Heart right ventricle (tissue), 16 donors: Measurements from ENCODE around the gene OPRM1. TPM values are rescaled to one million over a fixed set of nuclear protein-coding genes. Genes with fewer than 3 reads are reported as not detected.
"Not testable (repeated sequence)": the region's sequence is repeated elsewhere in the genome, so short reads cannot be mapped to it uniquely, and the experiment has no call there.

Source experiments
- ATAC-seq, 8 donors: fragments of 200-7000 bp; cut with Tn5 transposase; one replicate each; pipeline ENCODE4 v1.9.1; 2020; ENCODE audit warnings: mild to moderate bottlenecking in 8 of 8, moderate library complexity in 8 of 8, moderate number of reproducible peaks in 1 of 8
- DNase-seq, 2 donors: peaks; one replicate each; pipeline ENCODE4 v3.0.0-alpha.2; 2020
- H3K27ac ChIP-seq, 10 donors: fragments of 200-600 bp; sonication (generic) in 2 of 10; one replicate each; pipeline versions ENCODE4 v1.5.0 to v1.8.0; 2020 to 2022; ENCODE audit warnings: mild to moderate bottlenecking in 3 of 10
- H3K27me3 ChIP-seq, 7 donors: fragments of 200-600 bp; one replicate each; pipeline ENCODE4 v1.8.0; 2021 to 2022; ENCODE audit warnings: mild to moderate bottlenecking in 2 of 7
- H3K36me3 ChIP-seq, 9 donors: fragments of 200-600 bp; sonication (generic) in 1 of 9; one replicate each; pipeline versions ENCODE4 v1.5.0 to v1.8.0; 2020 to 2022; ENCODE audit warnings: mild to moderate bottlenecking in 2 of 9
- H3K4me1 ChIP-seq, 9 donors: fragments of 200-600 bp; sonication (generic) in 1 of 9; one replicate each; pipeline versions ENCODE4 v1.5.0 to v1.8.0; 2020 to 2022; ENCODE audit warnings: mild to moderate bottlenecking in 4 of 9
- H3K4me3 ChIP-seq, 10 donors: fragments of 200-600 bp; sonication (generic) in 2 of 10; one replicate each; pipeline versions ENCODE4 v1.5.0 to v1.8.0; 2020 to 2022; ENCODE audit warnings: mild to moderate bottlenecking in 7 of 10, moderate library complexity in 2 of 10
- H3K9me3 ChIP-seq, 11 donors: fragments of 200-600 bp in 10 of 11; sonication (generic) in 2 of 11; one replicate each; pipeline versions ENCODE4 v1.5.0 to v1.8.0; 2013 to 2022; ENCODE audit warnings: mild to moderate bottlenecking in 2 of 11, control low read depth in 1 of 11, moderate library complexity in 1 of 11
- CTCF ChIP-seq, 9 donors: fragments of 200-600 bp; sonication (generic) in 2 of 9; IDR thresholded peaks; one replicate each; pipeline versions ENCODE4 v1.5.0 to v1.8.0; 2021 to 2022; ENCODE audit warnings: antibody characterized with exemption in 9 of 9, mild to moderate bottlenecking in 5 of 9, moderate library complexity in 1 of 9
- WGBS, 2 donors: extraction: QIAGEN DNeasy Blood & Tissue Kit; methylation state at CpG; one replicate each; pipeline ENCODE4 v1.1.7; 2013; ENCODE audit warnings: inconsistent platforms in 1 of 2; 5-methylcytosine and 5-hydroxymethylcytosine counted together
- intact Hi-C, 10 donors: fragments of 100-400 bp; cut with DNase I; formaldehyde crosslinking; loops; one replicate each; pipeline versions ENCODE4 v1.11.1 to v1.14.2; 2022
- polyA plus RNA-seq, 2 donors: library from polyadenylated mRNA; stranded (reverse); fragments of 200-250 nt; gene quantifications; one replicate each; pipeline ENCODE4 v1.2.3, GENCODE V29; 2013
- total RNA-seq, 10 donors: library from RNA; stranded (reverse); fragmentation: NEBNext Ultra II Directional in 3 of 10; extraction: Animal tissue kit (Norgen Biotek cat#: 25700) in 3 of 10; gene quantifications; one replicate each; pipeline versions ENCODE4 v1.2.1 to v1.2.4, GENCODE V29; 2021 to 2023
- donor health status: Arrhythmogenic right ventricular cardiomyopathy.
- donor health status: ischemic (EF 13 %, LVEDD 7.1; RV severe dilation, severe dysfunction).
- donor health status: healthy with polysubstance abuse.
- donor health status: DM: no; HTN: yes; CAD: no.
- donor health status: DM: no; HTN: no; CAD: no.
- donor health status: ischemic (EF 25% LVEDD 6.9; RV normal size, moderate dysfunction).
- donor health status: ischemic (EF 25% LVEDD 5.7; RV mildly dilated, moderate dysfunction).
- donor health status: healthy.
- donor health status: DM: yes; HTN: yes; CAD: no.
- donor health status: Ischemic cardiomyopathy.
- donor health status: ischemic (EF 35%, LVEDD 5.7; RV mildly dilated, moderate dysfunction).
- donor health status: nonischemic (EF 11% LVEDD 7.7; RV severe dilation, severe dysfunction).
- donor health status: DM: yes; HTN: yes; CAD: no.
- donor health status: PGD.
- donor health status: ischemic (EF 29% LVEDD 5.4; RV normal size, mild dysfunction).
- donor health status: nonischemic (EF 23%, LVEDD 6.1; RV moderate dilation, normal function).

The OPRM1 gene
- total and polyA plus RNA-seq, 12 donors: not detected

- DNase-seq (no peak), ATAC-seq (no peak)
- H3K27ac ChIP-seq: no peak overlapping the region
- H3K27me3 ChIP-seq: no peaks in the 10 kb centered on the region
- H3K9me3 ChIP-seq: peaks cover 0 to 16% (median 0%) of the 10 kb centered on the region in 11 donors
- TF ChIP-seq CTCF (IDR thresholded peaks at IDR 0.05): no peak
- no peak overlapping the region for H3K4me3 ChIP-seq
- no peaks in the 10 kb centered on the region for H3K4me1 ChIP-seq
- H3K36me3 ChIP-seq: no peaks in the 10 kb centered on the region
- WGBS, 2 donors: 69 to 76% methylated on average over 1 of the region's 1 CpG
- intact Hi-C loops: no loop called here
These were observed 32.7 kb downstream of the OPRM1 start for GRCh38 chr6:154071711-154072110.

GRCh38 chr6:154078596-154078995, 39.6 kb downstream of the OPRM1 start:
- H3K4me1 ChIP-seq, H3K4me3 ChIP-seq, intact Hi-C loops, H3K9me3 ChIP-seq, H3K27me3 ChIP-seq, H3K27ac ChIP-seq, ATAC-seq, DNase-seq, H3K36me3 ChIP-seq: not testable (repeated sequence)
- 88 to 94% methylated on average over 2 of the region's 2 CpGs for WGBS, 2 donors

DNA sequence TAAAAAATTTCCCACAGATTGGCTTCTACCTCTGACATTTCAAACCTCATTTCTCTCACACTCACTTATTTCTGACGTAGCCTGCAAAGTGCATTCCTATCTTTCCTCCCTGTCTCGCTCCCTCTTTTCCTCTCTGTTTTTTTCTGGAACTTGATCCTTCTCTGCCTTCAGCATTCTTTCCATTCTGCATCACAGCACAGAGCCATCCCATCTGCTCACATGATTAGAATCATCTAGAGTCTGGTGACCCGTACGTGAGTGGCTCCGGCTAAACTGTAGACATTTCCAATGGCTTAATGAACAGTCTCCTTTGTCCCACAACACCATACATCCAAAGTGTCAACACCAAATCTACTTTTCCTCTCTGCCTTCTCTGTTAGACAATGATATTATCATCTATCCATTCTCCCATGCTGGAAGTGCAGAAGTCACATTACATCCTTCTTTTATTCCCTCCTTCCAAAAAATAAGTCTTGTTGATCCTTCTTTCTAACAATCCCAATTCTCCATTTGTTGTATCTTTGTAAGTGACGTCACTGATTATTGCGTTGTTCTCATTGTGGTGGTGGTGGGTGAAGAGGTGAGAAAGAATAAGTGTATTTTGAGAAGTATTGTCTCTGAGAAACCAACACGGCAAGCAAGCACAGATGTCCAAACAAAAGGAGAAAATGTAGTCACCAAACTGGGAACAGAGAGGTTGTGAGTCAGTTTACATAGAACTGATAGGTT, 41.6 kb downstream of the OPRM1 start:
- no peak overlapping the region for H3K4me3 ChIP-seq
- no peak for TF ChIP-seq CTCF (IDR thresholded peaks at IDR 0.05)
- no peak for DNase-seq

DNA sequence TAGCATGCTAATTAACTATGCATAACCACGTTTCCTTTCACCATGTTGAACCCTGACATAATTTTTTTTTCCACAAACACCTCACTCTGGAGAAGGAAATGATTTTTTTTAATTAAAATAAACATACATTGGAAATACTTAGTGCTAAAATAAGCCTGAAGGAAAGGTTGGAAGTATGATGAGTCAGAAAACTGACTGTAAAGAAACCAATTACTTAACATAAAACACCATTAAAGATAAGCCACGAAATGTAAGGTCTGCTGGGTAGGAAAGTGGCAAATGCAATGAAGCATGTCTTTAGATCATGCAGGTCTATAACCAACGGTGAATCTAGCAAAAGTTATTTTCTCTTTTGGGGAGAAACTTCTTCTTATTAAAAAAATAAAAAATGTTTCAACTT, 47.5 kb downstream of the OPRM1 start:
- intact Hi-C loops: no loop called here
- H3K36me3 ChIP-seq: no peaks in the 10 kb centered on the region
- H3K4me1 ChIP-seq: no peaks in the 10 kb centered on the region
- WGBS, 2 donors: 43 to 60% methylated on average over 3 of the region's 3 CpGs
- H3K4me3 ChIP-seq: no peak overlapping the region
- H3K27me3 ChIP-seq: no peaks in the 10 kb centered on the region
- no peak overlapping the region for H3K27ac ChIP-seq
- TF ChIP-seq CTCF (IDR thresholded peaks at IDR 0.05): no peak
- H3K9me3 ChIP-seq: no peaks in the 10 kb centered on the region
- ATAC-seq (no peak), DNase-seq (no peak)

More for the DNA sequence above, 41.6 kb downstream of the OPRM1 start:
- H3K27ac ChIP-seq: no peak overlapping the region
- intact Hi-C loops: no loop called here
- no peaks in the 10 kb centered on the region for H3K27me3 ChIP-seq
- no peaks in the 10 kb centered on the region for H3K36me3 ChIP-seq
- H3K9me3 ChIP-seq: no peaks in the 10 kb centered on the region
- 53% methylated on average over 8 of the region's 8 CpGs for WGBS, 2 donors
- no peaks in the 10 kb centered on the region for H3K4me1 ChIP-seq
- no peak for ATAC-seq

DNA sequence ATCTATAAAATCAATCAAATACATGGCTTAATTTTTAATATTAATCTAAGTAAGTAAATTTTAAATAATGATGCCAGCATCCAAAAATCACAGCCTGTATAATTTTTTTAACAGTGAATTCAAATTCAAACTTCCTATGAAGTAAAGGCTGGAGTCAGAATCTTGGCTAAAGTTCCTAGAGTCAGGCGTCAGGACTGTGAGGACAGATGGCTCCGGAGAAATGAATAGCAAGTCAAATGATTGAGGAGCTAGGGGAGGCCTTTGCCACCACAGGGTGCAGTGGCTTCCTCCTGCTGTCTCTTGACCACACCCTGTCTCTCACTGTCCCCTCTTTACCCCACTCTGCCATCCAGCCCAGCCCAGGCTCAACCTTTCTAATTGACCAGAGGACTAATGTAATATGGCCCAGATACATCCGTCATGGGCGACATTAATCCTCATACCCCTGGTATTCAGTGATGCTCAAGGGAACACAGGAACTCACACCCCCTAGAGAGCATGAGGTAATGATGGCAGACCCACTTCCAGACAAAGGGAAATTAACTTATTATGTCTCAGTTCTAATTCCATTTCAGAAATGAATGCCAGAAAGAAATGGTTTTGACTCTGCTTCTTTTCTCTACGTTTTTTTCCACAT, 53.4 kb downstream of the OPRM1 start:
- no peak for DNase-seq
- Histone ChIP-seq H3K4me1 (no peaks in the 10 kb centered on the region), H3K4me3 (no peak overlapping the region), H3K27ac (no peak overlapping the region), H3K27me3 (no peaks in the 10 kb centered on the region), H3K9me3 (no peaks in the 10 kb centered on the region), H3K36me3 (no peaks in the 10 kb centered on the region)
- intact Hi-C loops: no loop called here
- no peak for TF ChIP-seq CTCF (IDR thresholded peaks at IDR 0.05)
- ATAC-seq: no peak
- 53 to 64% methylated on average over 5 of the region's 5 CpGs for WGBS, 2 donors
